Erythroblast (primary cell): ENCODE results near the gene TPRA1.

Experiments used
- DNase-seq, 2 experiments: peaks; one replicate each; lab custom pipeline; 2025; lab: John Stamatoyannopoulos, UW
- GATA1 ChIP-seq: IDR thresholded peaks from 2 replicates; pipeline ENCODE4 v1.6.1; 2011; ENCODE audit warnings: low read depth, mild to moderate bottlenecking, control low read depth, low read length, moderate library complexity
- POLR2A ChIP-seq: IDR thresholded peaks from 2 replicates; pipeline ENCODE4 v1.6.1; 2011; ENCODE audit warnings: mild to moderate bottlenecking, low read length

The TPRA1 gene

DNA sequence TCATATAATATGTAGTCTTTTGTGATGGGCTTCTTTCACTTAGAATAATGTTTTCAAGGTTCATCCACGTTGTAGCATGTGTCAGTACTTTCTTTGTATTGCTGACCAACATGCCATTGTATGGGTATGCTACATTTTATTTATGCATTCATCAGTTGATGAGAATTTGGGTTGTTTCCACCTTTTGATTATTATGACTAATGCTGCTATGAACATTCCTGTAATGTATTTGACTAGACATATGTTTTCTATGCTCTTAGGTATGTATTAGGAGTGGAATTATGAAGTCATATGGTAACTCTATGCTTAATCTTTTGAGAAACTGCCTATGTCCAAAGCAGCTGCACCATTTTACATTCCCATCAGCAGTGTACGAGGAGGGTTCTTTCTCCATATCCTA, 35.3 kb upstream of the TPRA1 start:
- TF ChIP-seq POLR2A = no peak
- TF ChIP-seq GATA1 = no peak
- no peak for DNase-seq

DNA sequence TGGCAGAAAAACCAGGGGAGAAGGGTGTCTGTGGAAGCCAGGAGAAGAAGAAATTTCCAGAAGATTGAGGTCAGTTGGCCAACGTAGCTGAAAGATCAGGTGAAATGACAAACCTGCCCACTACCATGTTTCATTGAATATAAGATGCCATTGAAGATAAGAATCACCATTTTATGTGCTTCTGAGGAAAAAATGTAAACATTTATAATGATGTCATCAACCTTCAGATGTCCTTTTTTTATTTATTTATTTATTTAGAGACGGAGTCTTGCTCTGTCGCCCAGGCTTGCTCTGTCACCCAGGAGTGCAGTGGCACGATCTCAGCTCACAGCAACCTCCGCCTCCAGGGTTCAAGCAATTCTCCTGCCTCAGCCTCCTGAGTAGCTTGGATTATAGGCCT, 33.5 kb upstream of the TPRA1 start:
- TF ChIP-seq POLR2A = no peak
- TF ChIP-seq GATA1 = no peak
- DNase-seq = no peak

DNA sequence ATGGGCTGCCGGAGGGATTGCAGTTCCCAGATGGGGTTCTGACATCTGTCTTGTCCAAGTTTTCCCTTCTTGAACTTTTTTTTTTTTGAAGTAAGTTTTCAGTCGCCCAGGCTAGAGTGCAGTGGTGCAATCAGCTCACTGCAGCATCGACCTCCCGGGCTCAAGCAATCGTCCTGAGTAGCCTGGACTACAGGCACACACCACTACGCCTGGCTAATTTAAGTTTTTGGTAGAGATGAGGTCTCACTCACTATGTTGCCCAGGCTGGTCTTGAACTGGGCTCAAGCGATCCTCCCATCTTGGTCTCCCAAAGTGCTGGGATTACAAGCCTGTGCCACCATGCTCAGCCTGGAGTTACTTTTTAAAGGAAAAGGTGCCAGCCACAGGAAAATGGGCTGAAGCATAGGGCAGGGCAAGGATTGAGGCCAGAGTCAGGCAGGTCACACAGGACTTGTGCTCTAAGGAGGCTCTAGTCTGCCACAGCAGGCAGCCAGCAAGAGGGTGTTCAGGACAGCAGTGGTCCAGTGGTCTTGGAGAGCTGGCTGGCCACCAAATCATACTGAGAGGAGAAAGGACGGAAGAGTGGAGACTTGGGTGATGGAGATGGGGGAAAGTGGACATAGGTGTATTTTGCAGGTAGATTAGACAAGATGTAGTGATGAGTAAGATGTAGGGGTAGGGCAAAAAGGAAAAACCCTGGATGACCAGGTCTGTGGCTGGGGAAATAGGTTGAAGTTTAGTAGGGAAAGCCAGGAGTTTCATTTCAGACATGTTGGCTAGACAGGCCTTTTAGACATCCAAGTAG, 32.4 kb upstream of the TPRA1 start:
- TF ChIP-seq GATA1 = no peak
- TF ChIP-seq POLR2A = no peak
- no peak for DNase-seq

DNA sequence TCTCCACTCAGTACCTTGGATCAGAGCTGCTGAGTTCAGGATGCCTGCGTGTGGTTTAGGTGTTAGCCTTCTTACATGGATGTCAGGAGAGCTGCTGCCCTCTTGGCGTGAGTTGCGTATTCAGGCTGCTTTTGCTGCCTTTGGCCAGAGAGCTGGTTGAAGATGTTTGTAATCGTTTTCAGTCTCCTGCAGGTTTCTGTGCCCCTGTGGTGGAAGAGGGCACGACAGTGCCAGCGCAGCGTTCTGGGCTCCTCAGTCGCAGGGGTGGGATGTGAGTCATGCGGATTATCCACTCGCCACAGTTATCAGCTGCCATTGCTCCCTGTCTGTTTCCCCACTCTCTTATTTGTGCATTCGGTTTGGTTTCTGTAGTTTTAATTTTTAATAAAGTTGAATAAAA, 31.5 kb upstream of the TPRA1 start:
- TF ChIP-seq POLR2A (no peak), GATA1 (no peak)
- no peak for DNase-seq

DNA sequence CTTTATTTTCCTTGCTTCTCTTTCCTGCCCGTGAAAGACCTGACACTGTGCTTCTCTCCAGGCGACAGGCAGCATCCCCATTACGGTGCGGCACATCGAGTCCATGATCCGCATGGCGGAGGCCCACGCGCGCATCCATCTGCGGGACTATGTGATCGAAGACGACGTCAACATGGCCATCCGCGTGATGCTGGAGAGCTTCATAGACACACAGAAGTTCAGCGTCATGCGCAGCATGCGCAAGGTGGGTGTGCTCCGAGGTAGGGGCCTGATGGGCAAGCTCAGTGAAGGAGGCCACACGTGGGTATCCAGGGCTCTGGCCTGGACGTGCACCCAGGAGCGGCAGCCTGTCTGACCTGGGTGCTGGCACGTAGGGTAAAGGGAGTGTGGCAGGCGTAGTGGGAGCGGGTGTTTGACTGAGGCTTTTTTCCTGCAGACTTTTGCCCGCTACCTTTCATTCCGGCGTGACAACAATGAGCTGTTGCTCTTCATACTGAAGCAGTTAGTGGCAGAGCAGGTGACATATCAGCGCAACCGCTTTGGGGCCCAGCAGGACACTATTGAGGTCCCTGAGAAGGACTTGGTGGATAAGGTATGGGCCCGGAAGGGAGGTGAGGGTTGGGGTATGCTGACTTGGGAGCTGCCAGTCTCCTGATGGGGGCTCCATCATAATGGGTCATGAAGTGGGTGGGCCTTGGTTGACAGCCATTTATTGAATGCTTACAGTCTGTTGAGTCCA, 30.3 kb upstream of the TPRA1 start:
- TF ChIP-seq POLR2A (no peak), GATA1 (no peak)

DNA sequence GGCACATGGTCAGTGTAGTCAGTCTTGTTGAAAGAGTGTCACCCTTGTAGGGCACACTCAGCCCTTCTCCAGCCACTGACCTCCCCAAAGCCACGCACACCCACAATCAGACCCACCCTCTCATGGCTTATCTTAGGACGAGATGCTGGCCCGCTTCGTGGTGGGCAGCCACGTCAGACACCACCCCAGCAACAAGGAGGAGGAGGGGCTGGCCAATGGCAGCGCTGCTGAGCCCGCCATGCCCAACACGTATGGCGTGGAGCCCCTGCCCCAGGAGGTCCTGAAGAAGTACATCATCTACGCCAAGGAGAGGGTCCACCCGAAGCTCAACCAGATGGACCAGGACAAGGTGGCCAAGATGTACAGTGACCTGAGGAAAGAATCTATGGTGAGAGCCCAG, 28.4 kb upstream of the TPRA1 start:
- DNase-seq = no peak
- TF ChIP-seq POLR2A (no peak), GATA1 (no peak)

More for the DNA sequence above, 30.3 kb upstream of the TPRA1 start:
- DNase-seq = no peak

DNA sequence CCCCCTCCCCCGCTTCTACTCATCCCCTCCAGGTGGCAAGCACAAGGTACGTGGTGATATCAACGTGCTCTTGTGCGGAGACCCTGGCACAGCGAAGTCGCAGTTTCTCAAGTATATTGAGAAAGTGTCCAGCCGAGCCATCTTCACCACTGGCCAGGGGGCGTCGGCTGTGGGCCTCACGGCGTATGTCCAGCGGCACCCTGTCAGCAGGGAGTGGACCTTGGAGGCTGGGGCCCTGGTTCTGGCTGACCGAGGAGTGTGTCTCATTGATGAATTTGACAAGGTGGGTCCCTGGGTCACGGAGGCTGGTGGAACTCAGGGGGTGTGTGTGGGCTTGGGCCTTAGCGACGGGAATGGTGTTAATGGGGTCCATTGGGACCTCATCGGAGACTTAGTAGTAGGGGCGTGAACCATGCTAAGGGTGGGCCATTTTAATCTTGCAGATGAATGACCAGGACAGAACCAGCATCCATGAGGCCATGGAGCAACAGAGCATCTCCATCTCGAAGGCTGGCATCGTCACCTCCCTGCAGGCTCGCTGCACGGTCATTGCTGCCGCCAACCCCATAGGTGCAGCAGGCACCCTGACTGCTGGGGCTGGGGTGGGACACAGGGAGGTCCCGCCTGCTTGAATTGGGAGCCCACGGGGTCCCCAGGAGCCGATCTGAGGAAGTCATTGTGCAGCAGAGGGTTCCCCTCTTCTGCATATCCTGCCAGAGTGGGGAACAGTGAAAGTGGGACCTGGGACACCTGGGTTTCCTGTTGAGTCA, 26.5 kb upstream of the TPRA1 start:
- no peak for DNase-seq
- TF ChIP-seq GATA1 = no peak
- no peak for TF ChIP-seq POLR2A

DNA sequence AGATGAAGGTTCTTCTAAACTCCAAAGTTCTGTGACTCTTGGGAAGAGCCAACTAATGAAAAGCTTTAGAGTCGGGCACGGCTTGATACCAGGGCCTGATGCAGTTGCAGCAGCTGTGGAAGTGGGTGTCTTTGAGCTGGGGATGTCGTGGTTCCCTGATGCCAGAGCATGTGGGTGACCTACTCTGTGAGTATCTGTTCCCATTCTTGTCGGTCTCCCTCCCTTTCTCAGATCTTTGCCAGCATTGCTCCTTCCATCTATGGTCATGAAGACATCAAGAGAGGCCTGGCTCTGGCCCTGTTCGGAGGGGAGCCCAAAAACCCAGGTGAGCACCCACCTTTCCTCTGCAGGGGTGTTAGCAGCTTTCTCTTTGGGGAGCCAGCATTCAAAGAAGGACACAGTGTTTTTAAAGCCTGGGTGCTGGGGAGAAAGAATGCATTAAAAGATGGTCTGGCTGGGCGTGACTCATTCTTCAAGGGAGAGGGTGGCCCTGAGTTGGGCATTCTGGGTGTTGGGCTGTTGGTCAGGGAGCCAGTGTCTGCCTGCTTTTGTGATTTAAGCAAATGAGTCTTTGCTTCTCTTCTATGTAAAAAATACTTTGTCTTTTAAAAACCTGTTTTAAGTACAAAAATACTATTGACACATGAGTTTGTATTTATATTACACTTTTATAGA, 25.2 kb upstream of the TPRA1 start:
- TF ChIP-seq GATA1 = no peak
- TF ChIP-seq POLR2A = no peak
- DNase-seq = no peak

DNA sequence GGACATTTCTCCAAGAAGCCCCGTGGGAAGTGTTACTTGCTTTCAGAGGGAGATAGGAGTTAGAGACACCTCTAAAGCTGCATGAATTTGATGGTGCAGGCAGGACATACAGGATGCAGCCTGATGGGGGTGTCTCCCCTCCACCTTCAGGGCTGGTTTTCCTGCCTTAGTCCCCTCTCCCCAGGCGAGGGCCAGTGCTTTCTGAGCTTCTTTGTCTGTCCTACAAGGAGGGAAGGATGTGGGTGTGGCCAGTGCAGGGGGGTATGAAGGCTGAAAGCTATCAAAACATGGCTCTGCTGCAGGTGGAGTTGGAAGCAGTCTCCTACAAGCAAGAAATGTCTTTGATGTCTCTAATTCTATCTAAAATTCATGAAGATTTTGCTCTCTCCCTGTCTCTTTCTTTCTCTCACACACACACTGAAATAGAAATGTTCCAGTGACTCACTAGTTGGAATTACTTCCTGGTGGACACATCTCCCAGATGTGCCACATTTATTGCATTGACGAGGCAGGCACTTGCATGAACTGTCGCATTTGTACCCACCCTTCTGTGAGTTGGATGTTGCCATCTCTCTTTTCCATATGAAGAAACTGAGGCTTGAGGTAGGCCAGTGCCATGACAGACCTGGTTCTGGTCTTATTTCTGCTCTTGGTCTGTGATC, 24.5 kb upstream of the TPRA1 start:
- TF ChIP-seq GATA1 = no peak
- TF ChIP-seq POLR2A = no peak
- DNase-seq = no peak

DNA sequence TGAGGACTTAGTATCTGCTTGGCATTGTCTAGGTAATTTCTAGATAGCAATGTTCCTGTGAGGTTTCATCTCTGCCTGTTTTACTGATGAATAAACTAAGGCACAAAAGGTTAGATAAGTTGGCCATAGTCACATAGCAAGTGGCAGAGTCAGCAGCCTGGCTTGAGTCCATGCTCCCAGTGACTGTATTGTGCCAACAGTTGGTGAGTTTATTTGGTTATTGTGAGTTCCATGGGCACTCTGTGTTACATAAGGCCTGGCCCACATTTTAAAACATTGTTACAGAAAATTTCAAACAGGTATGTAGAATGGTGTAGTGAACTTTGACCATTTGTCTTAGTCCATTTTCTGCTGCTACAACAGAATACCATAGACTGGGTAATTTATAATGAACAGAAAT, 22.9 kb upstream of the TPRA1 start:
- DNase-seq = no peak

DNA sequence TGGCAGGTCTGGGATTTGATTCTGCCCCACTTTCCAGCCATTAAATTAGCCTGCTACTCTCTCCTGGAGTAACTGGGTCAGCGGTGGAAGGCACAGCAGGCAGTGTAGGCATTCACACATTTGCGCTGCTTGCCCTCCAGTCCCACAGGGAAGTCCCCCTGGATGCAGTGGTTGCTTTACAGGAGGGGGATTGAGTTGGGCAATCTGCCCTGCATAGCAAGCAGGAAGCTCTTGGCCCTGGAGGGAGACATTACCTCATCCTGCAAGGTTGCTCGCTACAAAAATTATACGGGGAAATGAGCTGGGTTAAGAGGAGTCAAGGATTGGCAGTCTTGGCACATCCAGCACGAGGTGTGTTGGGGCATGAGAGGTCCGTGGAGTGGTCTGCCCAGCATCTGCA, 22.4 kb upstream of the TPRA1 start:
- DNase-seq = no peak
- TF ChIP-seq POLR2A (no peak), GATA1 (no peak)

More for the DNA sequence above, 22.9 kb upstream of the TPRA1 start:
- TF ChIP-seq GATA1 (no peak), POLR2A (no peak)

DNA sequence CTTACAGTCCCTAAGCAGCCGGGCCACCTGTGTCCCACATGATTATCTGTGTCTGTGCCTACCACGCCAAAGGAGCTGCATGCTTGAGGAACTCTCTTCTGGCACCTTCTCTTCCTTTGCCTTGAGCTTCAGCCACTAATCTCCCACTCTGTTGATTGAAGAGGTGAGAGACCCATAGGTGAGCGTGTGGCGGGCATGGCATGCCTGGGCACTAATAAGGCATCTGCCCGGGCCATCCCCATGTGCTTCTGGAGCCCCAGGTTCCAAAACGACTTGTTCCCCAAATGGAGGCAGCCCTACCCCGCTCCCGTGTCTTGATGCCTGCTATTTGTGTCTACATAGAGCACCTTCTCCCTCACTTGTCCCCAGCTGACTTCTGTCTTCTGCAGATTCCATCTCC, 20.7 kb upstream of the TPRA1 start:
- DNase-seq = no peak
- TF ChIP-seq POLR2A = no peak
- TF ChIP-seq GATA1 = no peak

DNA sequence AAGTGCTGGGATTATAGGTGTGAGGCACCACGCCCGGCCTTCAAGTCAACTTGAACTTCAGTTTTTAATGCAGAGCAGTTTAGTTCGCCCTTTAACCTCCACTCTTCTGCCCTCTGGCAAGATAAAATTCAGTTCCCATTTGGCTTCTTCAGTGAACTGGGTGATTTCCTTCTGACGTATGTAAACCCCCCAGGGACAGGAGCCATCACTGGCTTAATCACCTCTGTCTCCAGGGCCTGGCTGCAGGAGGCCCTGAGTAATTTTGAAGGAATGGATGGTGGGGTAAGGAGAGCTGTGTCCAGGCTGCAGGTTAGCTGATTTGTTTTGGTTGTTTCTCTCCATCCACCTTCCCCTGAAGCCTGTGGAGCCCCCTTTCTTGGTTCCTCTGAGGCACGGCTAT, 19.6 kb upstream of the TPRA1 start:
- DNase-seq = no peak
- no peak for TF ChIP-seq GATA1
- TF ChIP-seq POLR2A = no peak
